HFF-Myc (cell line): ENCODE data around the gene GTPBP4.

Experiments used
- DNase-seq: peaks from one replicate; pipeline ENCODE4 v3.0.0-alpha.2; 2011; ENCODE audit warnings: low read depth; ENCODE audit errors: extremely low read depth
- H3K4me3 ChIP-seq: replicated peaks from 2 replicates; pipeline ENCODE4 v1.5.1; 2011; ENCODE audit warnings: low read depth, mild to moderate bottlenecking, control low read depth, low read length
- TF ChIP-seq, protein P1 (sequence below): IDR thresholded peaks from 2 replicates; pipeline ENCODE4 v1.5.1; 2012; ENCODE audit warnings: mild to moderate bottlenecking, low read depth, low read length, control low read depth; ENCODE audit errors: missing control alignments

GTPBP4 gene

DNA sequence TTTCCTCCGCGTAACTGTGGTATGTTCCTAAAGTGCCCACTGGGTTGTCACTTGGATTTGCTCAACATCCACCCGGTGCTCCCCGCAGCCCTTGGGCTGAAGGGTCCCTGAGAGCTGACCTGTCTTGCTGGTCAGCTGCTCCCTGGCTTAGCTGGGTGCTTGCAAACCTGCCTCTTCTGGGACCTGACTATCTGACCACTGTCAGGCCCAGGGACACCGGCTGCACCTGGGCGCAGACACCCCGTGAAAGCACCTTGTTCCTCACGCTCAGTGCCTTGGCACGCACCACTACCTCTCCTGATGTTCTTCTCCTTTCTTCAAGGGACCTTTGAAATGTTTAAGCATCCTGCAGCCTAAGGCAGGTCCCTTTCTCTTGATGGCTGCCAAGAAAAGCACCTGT is 30.1 kb upstream of the GTPBP4 start:
- H3K4me3 ChIP-seq, result no peak overlapping the region
- DNase-seq, result no peak
- TF ChIP-seq, protein P1, sequence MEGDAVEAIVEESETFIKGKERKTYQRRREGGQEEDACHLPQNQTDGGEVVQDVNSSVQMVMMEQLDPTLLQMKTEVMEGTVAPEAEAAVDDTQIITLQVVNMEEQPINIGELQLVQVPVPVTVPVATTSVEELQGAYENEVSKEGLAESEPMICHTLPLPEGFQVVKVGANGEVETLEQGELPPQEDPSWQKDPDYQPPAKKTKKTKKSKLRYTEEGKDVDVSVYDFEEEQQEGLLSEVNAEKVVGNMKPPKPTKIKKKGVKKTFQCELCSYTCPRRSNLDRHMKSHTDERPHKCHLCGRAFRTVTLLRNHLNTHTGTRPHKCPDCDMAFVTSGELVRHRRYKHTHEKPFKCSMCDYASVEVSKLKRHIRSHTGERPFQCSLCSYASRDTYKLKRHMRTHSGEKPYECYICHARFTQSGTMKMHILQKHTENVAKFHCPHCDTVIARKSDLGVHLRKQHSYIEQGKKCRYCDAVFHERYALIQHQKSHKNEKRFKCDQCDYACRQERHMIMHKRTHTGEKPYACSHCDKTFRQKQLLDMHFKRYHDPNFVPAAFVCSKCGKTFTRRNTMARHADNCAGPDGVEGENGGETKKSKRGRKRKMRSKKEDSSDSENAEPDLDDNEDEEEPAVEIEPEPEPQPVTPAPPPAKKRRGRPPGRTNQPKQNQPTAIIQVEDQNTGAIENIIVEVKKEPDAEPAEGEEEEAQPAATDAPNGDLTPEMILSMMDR, result no peak

DNA sequence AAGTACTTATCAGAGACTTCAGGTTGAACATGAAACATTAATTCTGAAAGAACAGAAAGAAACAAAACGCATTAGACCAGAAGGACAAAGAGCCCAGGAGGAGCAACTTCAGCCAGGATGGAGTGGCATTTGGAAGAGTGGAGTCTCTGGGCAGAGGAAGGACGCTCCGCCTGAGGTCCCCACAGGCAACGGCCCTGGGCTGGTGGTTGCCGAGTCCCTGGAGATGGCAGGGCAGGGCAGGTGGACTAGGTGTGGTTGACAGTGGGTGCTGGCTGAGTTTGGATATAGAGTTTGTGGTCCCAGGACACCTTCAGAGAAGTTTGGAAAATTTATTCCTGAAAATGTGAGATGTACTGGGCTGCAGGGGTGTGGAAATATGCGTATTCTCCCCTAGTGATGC is 29.4 kb upstream of the GTPBP4 start:
- DNase-seq, result no peak
- H3K4me3 ChIP-seq, result no peak overlapping the region
- TF ChIP-seq, protein P1, result no peak

DNA sequence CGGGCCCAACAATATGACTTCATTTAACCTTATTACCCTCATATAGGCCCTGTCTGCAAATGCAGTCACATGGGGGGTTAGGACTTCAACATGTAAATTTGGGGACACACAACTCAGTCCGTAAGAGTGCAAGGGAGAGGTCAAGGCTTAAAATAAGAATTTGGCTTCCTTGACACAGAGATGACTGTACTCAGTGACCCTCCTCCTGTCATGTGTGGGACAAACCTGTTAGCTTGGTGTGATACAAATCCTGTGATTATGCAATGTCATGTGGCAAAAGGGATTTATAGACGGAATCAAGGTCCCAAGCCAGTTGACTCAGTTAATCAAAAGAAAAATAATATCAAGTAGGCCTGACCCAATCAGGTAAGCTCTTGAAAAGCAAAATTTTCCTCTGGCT is 25.9 kb upstream of the GTPBP4 start:
- TF ChIP-seq, protein P1, result no peak
- DNase-seq, result no peak
- H3K4me3 ChIP-seq, result no peak overlapping the region

DNA sequence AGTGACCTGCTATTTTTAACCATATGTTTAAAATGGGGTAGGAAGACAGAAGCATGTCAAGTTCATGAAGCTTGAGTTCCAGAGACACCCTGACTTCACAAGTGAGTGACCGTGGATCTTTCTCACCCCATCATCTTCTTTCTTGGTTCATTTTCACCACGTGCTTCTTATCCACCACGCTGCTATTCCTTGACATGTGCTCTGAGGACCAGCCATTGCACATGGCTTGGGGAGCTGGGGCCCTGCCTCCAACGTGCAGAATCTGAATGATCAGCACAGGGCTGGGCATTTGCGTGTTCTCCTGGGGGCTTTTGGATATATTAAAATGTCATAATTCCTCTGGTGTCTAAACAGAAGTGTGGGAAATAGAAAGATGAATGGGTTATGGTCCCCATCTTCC is 25.0 kb upstream of the GTPBP4 start:
- TF ChIP-seq, protein P1, result no peak
- H3K4me3 ChIP-seq, result no peak overlapping the region
- no peak for DNase-seq

DNA sequence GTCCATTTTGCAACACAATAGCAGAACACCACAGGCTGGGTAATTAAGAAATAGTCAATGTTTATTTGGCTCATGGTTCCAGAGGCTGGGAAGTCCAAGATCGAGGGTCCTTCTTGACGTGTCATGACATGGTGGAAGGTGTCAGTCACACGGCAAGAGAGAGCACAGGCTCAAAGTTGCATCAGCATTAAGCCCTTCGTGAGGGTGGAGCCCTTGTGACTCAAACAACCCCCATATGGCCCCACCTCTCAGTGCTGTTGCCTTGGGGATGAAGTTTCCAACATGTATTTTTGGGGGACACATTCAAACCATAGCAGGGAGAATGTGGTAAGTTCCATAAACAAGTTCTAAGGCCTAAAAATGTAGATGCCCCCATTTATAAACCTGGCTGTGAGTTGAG is 24.6 kb upstream of the GTPBP4 start:
- DNase-seq, result no peak
- no peak overlapping the region for H3K4me3 ChIP-seq
- TF ChIP-seq, protein P1, result no peak

DNA sequence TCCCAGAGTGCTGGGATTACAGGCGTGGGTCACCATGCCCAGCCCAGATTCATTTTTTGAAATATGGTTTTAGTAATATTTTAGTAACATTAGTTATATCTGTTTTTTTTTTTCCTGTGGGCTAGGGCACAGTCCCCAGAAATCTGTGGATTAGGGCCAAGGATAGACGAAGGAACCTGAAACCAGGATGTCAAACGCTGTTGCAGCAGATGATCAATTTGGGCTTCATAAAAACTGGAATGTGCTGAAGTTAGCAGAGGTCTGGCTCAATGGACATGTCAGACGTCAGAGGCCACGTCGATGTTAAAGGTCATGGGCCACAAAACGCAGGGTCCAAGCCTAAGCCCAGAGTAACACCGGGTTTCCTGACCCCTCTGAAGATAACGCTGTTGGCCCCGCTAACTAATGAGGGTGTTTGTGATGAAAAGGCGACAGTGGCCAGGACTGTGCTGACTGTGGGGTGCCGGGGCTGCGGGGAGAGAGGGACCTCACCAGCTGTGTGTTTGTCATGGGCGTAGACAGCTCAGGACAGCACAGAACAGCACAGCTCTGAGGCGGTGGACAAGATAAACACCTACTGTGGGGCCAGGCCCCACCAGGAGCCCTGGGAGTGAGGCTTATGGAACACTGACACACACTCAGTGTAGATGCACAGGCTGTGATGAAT is 23.8 kb upstream of the GTPBP4 start:
- no peak for DNase-seq
- no peak overlapping the region for H3K4me3 ChIP-seq
- TF ChIP-seq, protein P1, result no peak

DNA sequence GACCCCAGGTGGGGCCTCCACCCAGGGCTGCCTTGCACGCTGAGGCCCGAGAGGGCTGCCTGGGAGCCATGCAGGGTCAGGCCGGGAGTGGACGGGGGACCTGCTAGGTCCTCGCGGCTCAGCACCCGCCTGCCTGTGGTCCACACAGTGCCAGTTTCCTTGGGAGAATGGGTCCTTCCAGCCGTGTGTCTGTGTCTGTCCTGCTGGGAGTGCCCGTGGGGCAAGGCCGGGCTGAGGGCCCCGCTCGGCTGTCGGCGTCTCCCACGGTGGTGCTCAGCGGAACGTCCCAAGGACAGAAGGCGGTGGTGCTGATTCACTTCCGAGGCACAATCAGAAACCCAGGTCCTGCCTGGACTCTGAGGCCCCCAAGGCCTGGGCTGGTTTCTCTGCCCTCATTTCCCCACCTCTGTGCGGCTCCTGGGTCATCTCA is 23.2 kb upstream of the GTPBP4 start:
- TF ChIP-seq, protein P1, result no peak
- DNase-seq, result no peak
- no peak overlapping the region for H3K4me3 ChIP-seq
